ENCODE results near the gene SPRR2B.
"Not testable (repeated sequence)": the region's sequence is repeated elsewhere in the genome, so short reads cannot be mapped to it uniquely, and the experiment has no call there.

SPRR2B gene

DNA sequence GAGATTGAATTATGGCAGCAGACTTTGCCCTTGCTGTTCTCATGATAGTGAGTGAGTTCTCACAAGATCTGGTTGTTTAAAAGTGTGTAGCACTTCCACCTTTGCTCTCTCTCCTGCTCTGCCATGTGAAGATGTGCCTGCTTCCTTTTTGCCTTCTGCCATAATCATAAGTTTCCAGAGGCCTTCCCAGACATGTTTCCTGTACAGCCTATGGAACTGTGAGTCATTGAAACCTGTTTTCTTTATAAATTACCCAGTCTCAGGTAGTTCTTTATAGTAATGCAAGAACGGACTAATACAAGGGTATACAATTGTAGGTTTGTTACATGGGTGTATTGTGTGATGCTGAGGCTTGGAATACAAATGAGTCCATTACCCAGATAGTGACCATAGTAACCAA lies 36.2 kb downstream of the SPRR2B start:
- intact Hi-C loops (cut with DNase I): no loop called here
- no peak for DNase-seq

DNA sequence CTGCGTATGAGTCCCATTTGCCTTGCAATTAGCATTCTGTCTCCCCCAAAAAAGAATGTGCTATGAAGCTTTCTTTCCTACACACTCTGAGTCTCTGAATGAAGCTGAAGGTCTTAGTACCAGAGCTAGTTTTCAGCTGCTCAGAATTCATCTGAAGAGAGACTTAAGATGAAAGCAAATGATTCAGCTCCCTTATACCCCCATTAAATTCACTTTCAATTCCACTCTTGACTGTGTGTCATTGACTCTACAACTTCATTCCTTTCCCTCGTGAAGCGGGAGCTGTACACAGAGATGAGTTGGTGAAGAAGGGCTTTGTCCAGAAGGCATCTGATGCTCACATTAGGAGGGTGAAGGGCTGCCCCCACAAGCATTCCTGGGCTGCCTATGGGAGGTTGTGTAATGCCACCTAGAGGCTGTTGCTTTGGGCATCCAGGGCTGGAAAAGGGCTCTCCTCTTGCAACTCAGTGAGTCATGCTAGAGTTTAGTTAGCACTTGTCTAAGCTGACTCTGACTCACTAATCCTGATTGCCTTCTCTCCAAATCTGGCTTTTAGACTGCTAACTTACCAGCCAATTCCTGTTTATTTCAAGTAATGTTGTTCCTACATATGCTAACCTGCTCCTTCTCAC lies 38.6 kb downstream of the SPRR2B start:
- intact Hi-C loops (cut with DNase I): no loop called here
- DNase-seq: peak in 5 of 10 donors; percentile 8 to 73 (median 39)

DNA sequence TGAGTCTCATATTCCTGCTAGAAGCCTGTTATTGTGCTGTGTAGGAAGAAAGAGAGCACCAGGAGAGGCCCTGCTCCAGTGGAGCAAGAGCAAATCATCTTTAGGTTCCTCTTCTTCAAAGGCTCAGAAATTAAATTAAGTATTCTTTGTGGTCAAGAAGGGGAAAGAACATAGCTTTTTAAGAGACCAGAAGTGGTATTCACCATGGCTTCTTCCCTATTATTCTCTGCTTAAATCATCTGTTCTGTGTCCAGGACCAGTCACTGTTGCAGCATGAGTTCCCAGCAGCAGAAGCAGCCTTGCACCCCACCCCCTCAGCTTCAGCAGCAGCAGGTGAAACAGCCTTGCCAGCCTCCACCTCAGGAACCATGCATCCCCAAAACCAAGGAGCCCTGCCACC lies 39.3 kb downstream of the SPRR2B start:
- intact Hi-C loops (cut with DNase I): no loop called here
- DNase-seq: no peak

DNA sequence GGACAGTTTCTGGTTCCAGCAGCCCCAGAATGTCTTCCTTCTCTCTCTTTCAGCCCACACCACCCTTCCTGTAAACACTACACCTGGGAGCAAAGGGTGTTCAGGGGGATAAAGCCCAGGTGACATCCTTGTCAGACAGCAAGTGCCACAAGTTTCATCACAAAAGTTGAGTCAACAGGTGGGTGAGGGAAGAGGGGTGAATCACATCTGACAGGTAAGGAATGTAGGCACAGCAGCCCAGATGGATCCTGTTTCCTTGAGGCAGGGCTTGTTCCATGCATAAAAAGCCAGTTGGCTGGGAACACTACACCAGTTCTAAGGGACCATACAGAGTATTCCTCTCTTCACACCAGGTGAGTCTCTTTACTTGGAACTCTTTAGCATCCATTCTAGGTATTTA lies 40.5 kb downstream of the SPRR2B start, which contains the start of gene SPRR1B:
Gene SPRR1B, plus strand, starts transcription at position 309 of the 400 bp plus-strand sequence. CDS start 1,143 bp downstream, outside the sequence.
- DNase-seq: no peak
- intact Hi-C loops (cut with DNase I): no loop called here

DNA sequence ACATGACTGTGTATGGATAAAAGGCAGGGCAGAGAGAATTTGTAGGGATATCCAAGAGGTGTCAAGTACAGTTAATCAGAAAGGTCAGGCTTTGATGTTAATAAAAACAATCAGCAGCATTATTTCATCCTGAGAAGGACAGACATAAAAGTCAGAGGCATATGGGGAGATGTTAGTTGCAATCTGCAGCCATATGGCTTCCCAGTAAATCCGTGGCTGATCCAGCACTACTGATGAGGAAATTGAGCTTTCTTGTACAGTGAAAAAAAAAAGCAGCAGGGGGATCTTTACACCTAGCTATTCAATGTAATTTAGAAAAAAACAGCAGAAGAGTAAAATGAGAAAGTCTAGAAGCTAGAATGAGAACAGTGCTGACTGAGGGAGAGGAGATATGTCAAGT lies 42.6 kb downstream of the SPRR2B start:
- no peak for DNase-seq

DNA sequence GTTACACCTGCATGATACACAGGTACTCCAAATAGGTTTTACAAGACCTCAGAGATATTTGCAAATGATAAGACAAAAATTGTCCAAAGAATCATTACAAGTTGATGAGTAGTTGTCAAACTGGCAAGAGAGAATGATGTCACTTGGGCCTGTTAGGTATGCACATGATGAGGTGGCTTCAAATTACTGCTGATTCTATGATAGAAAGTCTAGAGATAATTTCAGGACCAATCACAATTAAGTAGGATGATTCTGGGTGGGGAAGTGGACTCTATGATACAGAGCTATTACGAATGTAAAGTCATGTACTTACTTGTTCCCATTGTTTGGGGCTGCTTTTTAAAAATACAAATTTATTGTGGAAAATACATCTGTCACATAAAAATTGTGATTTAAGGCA lies 45.6 kb downstream of the SPRR2B start:
- DNase-seq: no peak
- intact Hi-C loops (cut with DNase I): no loop called here

More for the DNA sequence above, 42.6 kb downstream of the SPRR2B start:
- intact Hi-C loops (cut with DNase I): no loop called here

DNA sequence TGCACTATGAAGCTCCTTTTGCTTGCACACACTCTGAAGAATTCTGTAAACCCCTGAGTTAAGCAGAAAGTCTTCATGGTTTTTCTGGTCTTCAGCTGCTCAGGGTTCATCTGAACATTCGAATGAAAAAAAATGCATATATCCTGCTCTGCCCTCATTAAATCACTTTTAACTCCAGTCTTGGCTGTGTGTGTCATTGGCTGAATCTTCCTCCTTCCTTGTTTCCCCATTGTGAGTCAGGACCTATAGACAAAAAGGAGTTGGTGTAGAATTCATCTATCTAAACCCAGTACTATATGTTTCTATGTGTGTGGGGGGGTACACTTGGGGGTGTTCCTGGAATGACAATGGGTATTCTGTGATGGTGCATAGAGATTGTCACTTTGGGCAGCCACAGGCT lies 47.0 kb downstream of the SPRR2B start:
- intact Hi-C loops (cut with DNase I): no loop called here
- no peak for DNase-seq

DNA sequence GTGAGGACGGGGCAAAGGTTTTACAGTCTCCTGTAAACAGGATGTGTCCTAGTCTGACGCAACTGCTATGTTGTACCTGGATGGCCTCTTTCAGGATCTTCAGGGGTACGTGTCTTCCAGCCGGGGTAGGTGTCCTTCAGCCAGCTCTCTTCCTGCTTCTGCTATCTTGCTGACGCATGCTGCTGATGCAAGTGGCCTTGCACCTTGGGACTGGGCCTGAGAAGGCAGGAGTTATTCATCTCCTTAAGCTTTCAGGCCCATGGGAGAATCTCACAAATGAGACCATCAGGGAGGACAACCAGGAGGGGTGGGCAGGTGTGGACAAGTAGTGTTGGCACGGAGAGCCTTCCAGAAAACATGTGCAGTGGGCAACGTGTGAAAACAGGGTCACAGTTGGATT lies 48.3 kb downstream of the SPRR2B start:
- intact Hi-C loops (cut with DNase I): no loop called here
- DNase-seq: no peak

DNA sequence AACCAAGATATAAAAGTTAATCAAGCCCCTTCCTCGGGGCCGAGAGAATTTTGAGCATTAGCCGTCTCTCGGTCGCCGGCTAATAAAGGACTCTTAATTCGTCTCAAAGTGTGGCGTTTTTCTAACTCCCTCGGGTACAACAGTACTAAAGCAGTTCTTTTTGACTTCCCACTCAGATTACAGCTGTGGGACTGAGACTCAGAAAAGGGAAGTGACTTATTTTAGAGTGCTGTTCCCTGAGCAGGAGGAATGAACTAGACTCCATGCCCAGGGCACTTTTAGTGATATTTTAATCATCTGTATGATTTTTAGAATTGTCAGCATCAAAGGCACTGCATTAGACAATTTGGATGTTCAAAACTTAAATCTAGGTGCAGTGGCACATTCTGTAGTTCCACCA lies 49.1 kb downstream of the SPRR2B start:
- intact Hi-C loops (cut with DNase I): not testable (repeated sequence)

DNA sequence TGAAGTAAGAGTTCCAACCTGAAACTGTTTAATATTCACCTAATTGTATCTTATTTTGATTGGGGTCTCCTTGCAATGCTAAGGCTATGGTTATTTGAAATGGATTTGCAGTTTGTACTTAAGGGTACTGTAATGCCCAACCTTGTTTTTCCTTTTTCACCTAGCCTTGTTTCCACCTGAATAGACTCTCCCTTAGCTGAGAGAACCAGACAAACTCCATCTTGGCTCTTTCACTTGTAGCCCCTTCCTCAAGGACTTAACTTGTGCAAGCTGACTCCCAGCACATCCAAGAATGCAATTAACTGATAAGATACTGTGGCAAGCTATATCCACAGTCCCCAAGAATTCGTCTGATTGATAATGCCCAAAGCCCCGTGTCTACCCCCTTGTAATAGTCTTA lies 49.6 kb downstream of the SPRR2B start:
- DNase-seq; intact Hi-C loops (cut with DNase I): not testable (repeated sequence)

More for the DNA sequence above, 49.1 kb downstream of the SPRR2B start:
- DNase-seq: not testable (repeated sequence)

Data from posterior cingulate gyrus (tissue), 11 donors.